Measurements from ENCODE around the gene TMEM260. TPM values are rescaled to one million over a fixed set of nuclear protein-coding genes. Genes with fewer than 3 reads are reported as not detected.

The TMEM260 gene
- total and polyA plus RNA-seq, 2 donors: 10.9 to 44.9 TPM

DNA sequence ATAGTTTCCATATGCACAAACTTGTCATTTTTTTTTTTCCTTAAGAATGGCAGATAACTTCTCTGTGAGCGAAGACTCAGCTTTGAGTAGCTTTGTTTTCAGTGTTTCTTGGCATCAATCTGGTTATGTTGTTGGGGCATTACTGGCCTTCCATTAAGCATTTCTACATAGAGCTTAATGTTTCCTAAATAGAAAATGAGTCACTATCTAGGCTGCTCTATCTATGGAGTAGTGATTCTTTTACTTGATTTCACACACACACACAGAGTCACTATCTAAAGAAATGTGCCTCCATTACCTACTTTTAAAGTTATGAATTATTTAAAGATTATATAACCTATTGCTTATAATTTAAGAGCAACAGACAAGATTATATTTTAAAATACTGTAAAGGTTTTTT lies 53.9 kb downstream of the TMEM260 start:
- Histone ChIP-seq H3K4me3 (ENCODE audit: low read depth, low read length) (no peak overlapping the region), H3K36me3 (ENCODE audit: insufficient read depth) (peaks cover 4% of the 10 kb centered on the region), H3K4me1 (ENCODE audit: insufficient read depth) (no peaks in the 10 kb centered on the region), H3K27ac (ENCODE audit: low read depth) (no peak overlapping the region)
- 98% methylated on average over 1 of the region's 1 CpG for WGBS
- no peak for DNase-seq (ENCODE audit: extremely low spot score)

DNA sequence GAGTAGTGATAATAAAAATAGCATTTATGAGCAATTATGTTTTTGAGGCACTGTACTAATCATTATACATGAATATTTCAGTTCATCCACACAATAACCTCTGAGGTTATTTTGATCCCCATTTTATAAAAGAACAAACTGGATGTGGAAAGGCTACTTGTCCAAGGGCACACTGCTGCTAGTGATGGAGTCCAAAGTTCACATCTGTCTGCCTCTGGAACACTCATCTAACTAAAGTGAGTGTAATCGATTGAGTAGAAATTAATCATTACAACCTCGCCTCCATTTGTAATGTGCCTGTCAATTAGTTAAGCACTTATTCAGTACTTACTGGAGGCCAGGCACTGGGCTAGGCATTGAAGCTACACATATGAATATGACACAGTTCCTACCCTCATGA lies 55.4 kb downstream of the TMEM260 start:
- Histone ChIP-seq H3K4me3 (ENCODE audit: low read depth, low read length) (no peak overlapping the region), H3K4me1 (ENCODE audit: insufficient read depth) (no peaks in the 10 kb centered on the region), H3K36me3 (ENCODE audit: insufficient read depth) (peaks cover 5% of the 10 kb centered on the region), H3K27ac (ENCODE audit: low read depth) (no peak overlapping the region)
- WGBS: over 99% methylated on average over 2 of the region's 2 CpGs
- no peak for DNase-seq (ENCODE audit: extremely low spot score)

DNA sequence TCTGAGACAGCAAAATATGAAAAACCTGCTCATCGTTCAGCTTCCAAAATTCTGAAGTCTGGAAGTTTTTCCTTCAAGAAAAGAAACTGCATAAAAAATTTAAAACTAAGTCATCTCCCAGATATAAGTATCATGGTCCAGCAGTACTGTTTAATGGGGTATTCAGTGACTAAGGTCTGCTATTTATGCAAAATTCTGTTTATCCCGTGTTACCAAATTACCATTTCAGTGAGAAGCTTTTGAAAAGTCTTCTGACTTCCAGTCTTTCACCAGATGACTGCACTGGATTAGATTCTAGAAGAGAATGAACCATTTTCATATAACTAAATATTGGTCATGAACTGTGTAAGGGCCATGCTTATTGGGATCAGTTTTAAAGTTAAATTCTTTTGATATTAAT lies 67.9 kb downstream of the TMEM260 start:
- Histone ChIP-seq H3K27ac (ENCODE audit: low read depth) (no peak overlapping the region), H3K4me1 (ENCODE audit: insufficient read depth) (no peaks in the 10 kb centered on the region), H3K4me3 (ENCODE audit: low read depth, low read length) (no peak overlapping the region), H3K36me3 (ENCODE audit: insufficient read depth) (no peaks in the 10 kb centered on the region)
- DNase-seq (ENCODE audit: extremely low spot score): no peak
- 85% methylated on average over 2 of the region's 2 CpGs for WGBS

DNA sequence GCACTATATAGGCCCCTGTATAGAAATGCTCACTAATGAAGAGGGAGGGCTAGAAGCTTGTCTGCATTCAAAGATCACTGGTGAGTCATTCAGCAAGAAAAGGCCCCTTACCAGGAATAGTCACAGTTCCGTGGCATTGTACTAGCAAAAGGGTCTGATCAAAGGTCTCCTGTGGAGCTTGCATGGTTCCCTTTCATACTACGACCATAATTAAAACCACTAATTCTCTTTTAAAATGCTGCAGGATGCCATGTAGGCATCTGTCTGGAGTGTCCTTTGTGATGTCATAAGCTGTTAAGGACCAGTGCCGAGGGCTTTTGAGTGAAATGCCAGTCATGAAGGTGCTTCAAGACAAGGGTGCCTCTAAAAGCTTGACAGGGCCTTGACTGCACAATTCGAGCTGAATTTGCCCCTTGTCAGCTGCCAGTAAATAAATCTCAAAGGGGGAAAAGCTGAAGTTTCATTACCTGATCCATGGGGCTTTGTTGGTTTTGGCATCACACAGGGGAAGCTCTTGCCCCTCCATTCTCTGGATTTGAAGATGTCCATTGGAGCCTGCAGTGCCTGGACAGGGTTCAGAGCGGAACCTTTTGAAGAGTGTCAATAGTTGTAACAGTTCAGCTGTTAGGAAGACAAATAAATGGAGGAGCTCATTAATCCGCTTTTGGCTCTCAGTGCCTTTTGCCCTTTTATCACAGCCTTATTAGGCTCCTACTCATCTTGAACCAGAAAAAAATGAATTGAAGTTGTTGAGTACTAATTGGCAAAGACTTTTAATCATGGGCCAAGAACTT lies 69.1 kb downstream of the TMEM260 start:
- WGBS: 86% methylated on average over 6 of the region's 6 CpGs
- Histone ChIP-seq H3K4me1 (ENCODE audit: insufficient read depth) (no peaks in the 10 kb centered on the region), H3K27ac (ENCODE audit: low read depth) (no peak overlapping the region), H3K4me3 (ENCODE audit: low read depth, low read length) (no peak overlapping the region), H3K36me3 (ENCODE audit: insufficient read depth) (no peaks in the 10 kb centered on the region)
- DNase-seq (ENCODE audit: extremely low spot score): no peak

DNA sequence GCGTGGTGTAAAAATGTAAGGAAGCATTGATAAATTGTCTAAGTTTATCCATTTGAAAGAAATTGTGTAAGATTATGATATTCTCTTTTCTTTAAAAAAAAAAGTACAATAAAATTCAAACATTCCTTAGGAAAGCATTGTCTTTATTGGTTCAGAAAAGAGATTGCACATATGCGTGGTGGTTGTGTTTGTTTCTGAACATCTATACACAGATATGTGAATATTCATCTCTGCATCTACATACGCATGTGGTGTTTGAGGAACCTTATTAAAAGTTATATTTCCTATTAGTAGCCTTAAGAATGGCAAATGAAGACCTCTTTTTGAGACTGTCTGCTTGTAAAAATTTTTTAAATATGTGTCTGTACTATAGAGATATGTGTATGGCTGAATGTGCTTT lies 69.8 kb downstream of the TMEM260 start:
- H3K4me1 ChIP-seq (ENCODE audit: insufficient read depth): no peaks in the 10 kb centered on the region
- no peak overlapping the region for H3K27ac ChIP-seq (ENCODE audit: low read depth)
- H3K4me3 ChIP-seq (ENCODE audit: low read depth, low read length): no peak overlapping the region
- H3K36me3 ChIP-seq (ENCODE audit: insufficient read depth): no peaks in the 10 kb centered on the region
- no peak for DNase-seq (ENCODE audit: extremely low spot score)
- 95% methylated on average over 3 of the region's 3 CpGs for WGBS

DNA sequence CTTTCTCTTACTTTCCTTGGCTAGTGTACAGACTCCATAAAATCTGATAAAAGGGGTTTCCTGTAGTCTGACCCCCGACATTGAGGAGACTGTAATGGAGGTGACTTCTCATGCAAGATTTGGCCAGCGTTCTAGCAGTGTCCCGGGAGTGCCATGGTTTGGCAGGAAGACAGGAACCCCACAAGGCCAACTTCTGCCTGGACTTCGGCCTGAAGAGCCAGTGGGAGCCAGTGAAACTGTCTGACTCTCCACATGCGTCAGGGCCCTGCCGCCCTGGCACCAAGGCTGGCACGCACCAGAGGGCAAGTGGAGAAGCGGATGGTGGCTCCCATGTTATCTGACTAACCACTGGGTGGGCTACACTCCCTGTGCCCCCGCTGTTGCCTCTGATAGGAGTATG lies 70.5 kb downstream of the TMEM260 start:
- no peak for DNase-seq (ENCODE audit: extremely low spot score)
- Histone ChIP-seq H3K4me1 (ENCODE audit: insufficient read depth) (no peaks in the 10 kb centered on the region), H3K4me3 (ENCODE audit: low read depth, low read length) (no peak overlapping the region), H3K36me3 (ENCODE audit: insufficient read depth) (no peaks in the 10 kb centered on the region), H3K27ac (ENCODE audit: low read depth) (no peak overlapping the region)
- WGBS: 82% methylated on average over 9 of the region's 9 CpGs

DNA sequence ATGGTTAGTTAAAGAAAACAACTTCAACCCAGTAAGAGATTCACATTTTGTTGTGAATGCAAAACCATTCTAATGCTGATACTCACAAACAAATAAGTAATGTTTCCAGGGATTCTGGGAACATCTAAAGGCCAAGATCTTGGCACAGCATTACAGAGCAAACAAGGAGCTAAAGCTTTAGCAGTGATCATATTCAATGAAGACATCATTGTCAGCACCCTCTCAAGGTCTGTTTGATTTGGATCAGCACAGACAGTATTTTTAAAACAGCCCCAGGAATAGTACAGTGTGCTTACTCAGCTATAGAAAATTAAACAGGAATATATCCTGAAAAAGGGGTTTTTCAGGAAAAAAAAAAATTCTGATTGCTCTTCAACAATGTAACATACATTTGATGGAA lies 71.4 kb downstream of the TMEM260 start:
- H3K36me3 ChIP-seq (ENCODE audit: insufficient read depth): no peaks in the 10 kb centered on the region
- no peak overlapping the region for H3K4me3 ChIP-seq (ENCODE audit: low read depth, low read length)
- no peak for DNase-seq (ENCODE audit: extremely low spot score)
- no peaks in the 10 kb centered on the region for H3K4me1 ChIP-seq (ENCODE audit: insufficient read depth)
- no peak overlapping the region for H3K27ac ChIP-seq (ENCODE audit: low read depth)

DNA sequence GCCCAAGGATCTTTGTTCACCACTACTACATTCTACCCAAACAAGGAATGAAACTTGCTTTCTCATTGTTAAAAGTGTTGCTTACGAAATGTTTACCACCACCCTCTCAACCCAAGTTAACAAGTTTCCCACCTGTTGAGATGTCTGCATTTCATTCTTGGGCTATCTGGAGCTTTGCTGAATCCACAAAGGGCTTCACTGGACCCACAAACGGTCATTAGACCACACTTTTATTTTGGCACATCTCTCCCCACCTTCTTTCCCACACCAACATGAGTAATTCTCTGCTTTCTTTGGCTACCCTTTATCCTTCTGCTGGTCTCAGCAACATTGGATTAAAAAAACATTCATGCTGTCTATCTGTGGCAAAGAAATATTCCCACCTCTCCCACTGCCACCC lies 78.0 kb downstream of the TMEM260 start:
- 66% methylated on average over 2 of the region's 2 CpGs for WGBS
- Histone ChIP-seq H3K36me3 (ENCODE audit: insufficient read depth) (no peaks in the 10 kb centered on the region), H3K4me1 (ENCODE audit: insufficient read depth) (no peaks in the 10 kb centered on the region), H3K4me3 (ENCODE audit: low read depth, low read length) (no peak overlapping the region), H3K27ac (ENCODE audit: low read depth) (no peak overlapping the region)
- DNase-seq (ENCODE audit: extremely low spot score): no peak

DNA sequence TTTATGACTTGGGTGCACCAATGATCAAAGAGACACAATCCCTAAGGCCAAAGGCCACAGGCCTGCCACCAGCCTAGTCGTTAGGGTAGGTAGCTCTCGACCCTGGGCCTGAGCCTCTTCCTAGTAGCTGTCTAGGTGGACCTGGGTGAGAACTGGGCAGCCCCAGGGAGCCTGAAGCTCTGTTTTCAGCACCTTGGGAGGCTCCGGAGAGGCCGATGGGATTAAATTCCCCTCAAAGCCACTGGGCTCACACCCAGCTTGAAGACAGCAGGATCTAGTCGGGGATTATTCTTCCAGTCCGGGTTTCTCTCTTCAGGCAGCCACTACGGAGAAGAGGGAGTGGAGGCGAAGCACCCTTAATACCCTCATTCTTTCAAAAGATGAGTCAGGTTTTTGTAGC lies 79.8 kb downstream of the TMEM260 start:
- WGBS: 29% methylated on average over 8 of the region's 8 CpGs
- no peaks in the 10 kb centered on the region for H3K4me1 ChIP-seq (ENCODE audit: insufficient read depth)
- no peak for DNase-seq (ENCODE audit: extremely low spot score)
- H3K4me3 ChIP-seq (ENCODE audit: low read depth, low read length): no peak overlapping the region
- H3K27ac ChIP-seq (ENCODE audit: low read depth): no peak overlapping the region
- no peaks in the 10 kb centered on the region for H3K36me3 ChIP-seq (ENCODE audit: insufficient read depth)

DNA sequence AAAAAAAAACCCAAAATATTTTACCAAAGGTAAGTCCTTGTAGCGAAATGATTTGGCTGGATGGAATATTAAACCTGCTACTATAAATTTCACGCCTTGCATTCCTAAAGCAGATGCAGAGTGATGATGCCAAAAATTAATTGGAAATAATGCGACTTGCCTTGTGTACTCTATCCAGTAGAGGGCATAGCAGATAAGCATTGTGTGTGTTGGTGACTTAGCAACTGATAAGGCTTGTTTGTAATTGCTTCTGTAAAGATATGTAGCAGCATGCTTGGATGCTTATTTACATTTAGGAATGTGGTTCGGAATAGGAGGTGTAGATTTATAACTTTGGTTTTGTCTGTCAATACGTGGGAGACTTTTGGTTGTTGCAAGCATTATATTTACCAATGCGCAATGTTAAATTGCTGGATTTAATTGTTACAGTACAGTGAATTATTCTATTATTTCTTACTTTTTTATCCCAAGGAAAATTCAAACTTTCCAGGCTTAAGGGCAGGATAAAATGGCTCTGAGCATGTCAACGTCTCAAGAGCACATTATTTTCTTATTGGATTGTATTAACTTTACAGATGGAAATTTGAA lies 80.5 kb downstream of the TMEM260 start:
- no peak overlapping the region for H3K27ac ChIP-seq (ENCODE audit: low read depth)
- no peaks in the 10 kb centered on the region for H3K4me1 ChIP-seq (ENCODE audit: insufficient read depth)
- DNase-seq (ENCODE audit: extremely low spot score): no peak
- WGBS: 37% methylated on average over 7 of the region's 7 CpGs
- no peaks in the 10 kb centered on the region for H3K36me3 ChIP-seq (ENCODE audit: insufficient read depth)
- H3K4me3 ChIP-seq (ENCODE audit: low read depth, low read length): no peak overlapping the region

DNA sequence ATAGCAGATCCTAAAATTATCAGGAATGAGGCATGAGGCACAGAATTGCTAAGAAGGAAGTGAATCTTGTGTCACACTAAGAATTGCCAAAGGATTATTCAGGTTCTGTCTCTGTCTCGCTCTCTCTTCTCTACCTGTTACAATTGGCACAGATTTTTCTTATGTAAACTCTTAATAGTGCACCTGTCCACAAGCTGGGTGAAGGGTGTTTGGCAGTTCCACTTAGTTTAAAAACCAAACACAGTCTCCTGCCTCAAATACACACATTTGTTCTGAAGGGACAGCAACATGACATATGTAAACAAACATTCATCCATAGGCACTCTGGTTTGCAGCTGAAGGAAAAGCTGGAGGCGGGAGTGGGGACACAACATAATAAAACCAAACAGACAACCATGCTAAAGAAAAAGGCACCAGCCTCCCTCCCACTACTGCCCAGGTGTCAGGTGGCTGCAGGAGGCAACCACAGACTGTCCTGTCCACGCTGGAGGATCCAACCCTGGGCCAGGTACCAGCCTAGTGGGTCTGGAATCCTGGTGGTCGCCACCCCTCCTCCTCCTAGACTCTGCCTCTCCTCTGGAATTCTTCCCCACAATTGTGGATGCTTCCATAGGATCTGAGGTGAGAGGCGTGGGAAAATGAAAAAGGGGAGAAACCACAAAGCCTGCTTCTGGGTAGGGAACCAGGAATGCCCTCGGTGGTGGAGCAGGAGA lies 81.2 kb downstream of the TMEM260 start:
- no peak for DNase-seq (ENCODE audit: extremely low spot score)
- Histone ChIP-seq H3K4me1 (ENCODE audit: insufficient read depth) (no peaks in the 10 kb centered on the region), H3K36me3 (ENCODE audit: insufficient read depth) (no peaks in the 10 kb centered on the region), H3K4me3 (ENCODE audit: low read depth, low read length) (no peak overlapping the region), H3K27ac (ENCODE audit: low read depth) (no peak overlapping the region)
- 54% methylated on average over 6 of the region's 6 CpGs for WGBS

DNA sequence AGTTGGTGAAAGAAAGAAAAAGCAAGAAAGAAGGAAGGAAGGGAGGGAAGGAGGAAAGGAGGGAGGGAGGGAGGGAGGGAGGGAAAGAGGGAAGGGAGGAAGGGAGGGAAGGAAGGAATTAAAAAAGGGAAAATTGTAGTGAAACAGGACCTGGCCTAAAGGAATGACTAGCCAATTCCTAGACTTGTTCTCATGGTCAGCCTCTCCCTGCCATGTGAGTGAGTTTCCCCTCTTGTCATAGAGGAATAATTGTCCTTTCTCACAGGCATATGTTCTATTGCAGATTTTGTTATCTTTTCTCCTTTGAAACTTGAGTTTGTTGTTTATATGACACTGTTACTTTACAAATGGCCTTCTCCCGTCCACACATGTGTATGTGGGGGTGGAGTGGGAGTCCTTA lies 81.9 kb downstream of the TMEM260 start:
- WGBS: 31% methylated on average over 1 of the region's 1 CpG
- H3K4me3 ChIP-seq (ENCODE audit: low read depth, low read length): no peak overlapping the region
- H3K27ac ChIP-seq (ENCODE audit: low read depth): no peak overlapping the region
- no peak for DNase-seq (ENCODE audit: extremely low spot score)
- no peaks in the 10 kb centered on the region for H3K36me3 ChIP-seq (ENCODE audit: insufficient read depth)
- H3K4me1 ChIP-seq (ENCODE audit: insufficient read depth): no peaks in the 10 kb centered on the region

DNA sequence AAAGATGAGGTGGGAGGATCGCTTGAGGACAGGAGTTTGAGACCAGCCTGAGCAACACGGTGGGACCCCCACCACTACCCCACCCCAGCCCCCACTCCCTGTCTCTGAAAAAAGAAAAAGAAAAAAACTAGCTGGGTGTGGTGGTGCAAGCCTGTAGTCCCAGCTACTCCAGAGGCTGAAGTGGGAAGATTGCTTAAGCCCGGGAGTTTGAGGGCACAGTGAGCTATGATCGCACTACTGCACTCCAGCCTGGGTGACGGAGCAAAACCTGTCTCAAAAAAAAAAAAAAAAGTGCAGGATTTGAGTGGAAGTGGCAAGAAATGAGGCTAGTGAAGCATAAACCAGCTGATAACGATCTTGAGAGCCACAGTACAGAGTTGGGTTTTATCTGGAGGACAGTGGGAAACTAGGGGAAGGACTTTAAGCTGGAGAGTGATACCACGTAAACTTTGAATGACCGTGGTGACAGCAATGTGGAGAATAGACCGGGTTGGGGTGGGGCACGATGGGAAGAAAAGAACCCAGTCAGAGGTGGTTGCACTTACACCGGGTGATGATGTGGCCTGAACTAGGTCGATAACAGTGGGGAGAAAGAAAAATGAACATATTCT lies 85.3 kb downstream of the TMEM260 start:
- no peak overlapping the region for H3K27ac ChIP-seq (ENCODE audit: low read depth)
- H3K4me1 ChIP-seq (ENCODE audit: insufficient read depth): no peaks in the 10 kb centered on the region
- no peak overlapping the region for H3K4me3 ChIP-seq (ENCODE audit: low read depth, low read length)
- 80% methylated on average over 12 of the region's 12 CpGs for WGBS
- H3K36me3 ChIP-seq (ENCODE audit: insufficient read depth): no peaks in the 10 kb centered on the region
- DNase-seq (ENCODE audit: extremely low spot score): no peak

DNA sequence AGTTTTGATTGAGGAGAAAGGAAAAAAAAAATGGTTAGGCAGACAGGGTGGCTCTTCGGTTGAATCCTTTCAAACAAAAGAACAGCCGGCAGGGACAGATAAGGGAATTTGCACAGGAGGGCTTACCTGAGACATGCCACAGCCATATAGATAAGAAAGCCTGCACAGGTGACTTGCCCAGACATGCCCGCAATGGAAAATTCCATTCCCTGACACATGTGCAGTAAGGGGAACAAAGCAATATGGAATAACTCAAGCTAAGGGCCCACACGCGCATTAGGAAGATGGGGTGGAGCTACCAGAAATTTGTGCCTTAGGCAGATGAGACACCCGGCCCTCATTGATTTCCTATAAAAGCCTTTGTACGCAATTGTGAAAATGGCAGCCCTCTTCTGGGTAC lies 86.7 kb downstream of the TMEM260 start:
- H3K4me3 ChIP-seq (ENCODE audit: low read depth, low read length): no peak overlapping the region
- DNase-seq (ENCODE audit: extremely low spot score): no peak
- H3K27ac ChIP-seq (ENCODE audit: low read depth): no peak overlapping the region
- no peaks in the 10 kb centered on the region for H3K36me3 ChIP-seq (ENCODE audit: insufficient read depth)
- WGBS: 91% methylated on average over 7 of the region's 7 CpGs
- H3K4me1 ChIP-seq (ENCODE audit: insufficient read depth): no peaks in the 10 kb centered on the region
